OCI-M1 (cell line): ENCODE results near the gene CSRP2.

ENCODE experiments used
- DNase-seq: peaks from one replicate; lab custom pipeline; 2025; lab: John Stamatoyannopoulos, UW

Gene CSRP2

GRCh38 chr12:76863005-76863670 lies 15.7 kb downstream of the CSRP2 start:
- no peak for DNase-seq

- DNase-seq, result peak; percentile 38
Observed at GRCh38 chr12:76860256-76860655, 18.6 kb downstream of the CSRP2 start.

- DNase-seq, result peak; percentile 92
Observed at GRCh38 chr12:76859611-76860010, 19.2 kb downstream of the CSRP2 start.

- no peak for DNase-seq
Observed at GRCh38 chr12:76856018-76856644, 22.7 kb downstream of the CSRP2 start.

- no peak for DNase-seq
Observed at GRCh38 chr12:76855271-76855670, 23.5 kb downstream of the CSRP2 start.

- no peak for DNase-seq
Observed at GRCh38 chr12:76852106-76852505, 26.7 kb downstream of the CSRP2 start.

- no peak for DNase-seq
Observed at GRCh38 chr12:76848132-76848531, 30.7 kb downstream of the CSRP2 start.

- DNase-seq, result no peak
Observed at GRCh38 chr12:76847260-76847659, 31.6 kb downstream of the CSRP2 start.

GRCh38 chr12:76836633-76837032 lies 42.2 kb downstream of the CSRP2 start:
- DNase-seq, result no peak

GRCh38 chr12:76830436-76830835 lies 48.4 kb downstream of the CSRP2 start:
- no peak for DNase-seq

GRCh38 chr12:76820888-76821482 lies 57.8 kb downstream of the CSRP2 start:
- peak; percentile 29 for DNase-seq

GRCh38 chr12:76813972-76814371 lies 64.8 kb downstream of the CSRP2 start:
- DNase-seq, result no peak

GRCh38 chr12:76813265-76813664 lies 65.6 kb downstream of the CSRP2 start:
- DNase-seq, result no peak

GRCh38 chr12:76811976-76812375 lies 66.8 kb downstream of the CSRP2 start:
- no peak for DNase-seq

- no peak for DNase-seq
Observed at GRCh38 chr12:76810671-76811419, 68.0 kb downstream of the CSRP2 start.
